Activated naive CD8-positive, alpha-beta T cell treated with anti-CD3 and anti-CD28 coated beads, Interleukin-2, amount 50 U/mL, for 24 hours (primary cell): ENCODE results near the gene WIF1.

Experiments
- ATAC-seq: fragments of 150-1000 bp; cut with Tn5 transposase; one replicate; pipeline ENCODE4 v1.10.0; 2021
- DNase-seq: peaks from one replicate; pipeline ENCODE4 v3.0.0; 2021
- H3K27ac Mint-ChIP-seq: one replicate; pipeline ENCODE4 v1.8.0; 2021; ENCODE audit warnings: mild to moderate bottlenecking, mixed read lengths
- H3K27me3 Mint-ChIP-seq: one replicate; pipeline ENCODE4 v1.8.0; 2021; ENCODE audit warnings: mixed read lengths
- H3K36me3 Mint-ChIP-seq: one replicate; pipeline ENCODE4 v1.8.0; 2021; ENCODE audit warnings: low read depth, mixed read lengths
- H3K4me1 Mint-ChIP-seq: one replicate; pipeline ENCODE4 v1.8.0; 2021; ENCODE audit warnings: mixed read lengths
- H3K4me3 Mint-ChIP-seq: one replicate; pipeline ENCODE4 v1.8.0; 2021; ENCODE audit warnings: mild to moderate bottlenecking, moderate library complexity, mixed read lengths
- H3K9me3 Mint-ChIP-seq: one replicate; pipeline ENCODE4 v1.8.0; 2021; ENCODE audit warnings: mixed read lengths

Gene WIF1

DNA sequence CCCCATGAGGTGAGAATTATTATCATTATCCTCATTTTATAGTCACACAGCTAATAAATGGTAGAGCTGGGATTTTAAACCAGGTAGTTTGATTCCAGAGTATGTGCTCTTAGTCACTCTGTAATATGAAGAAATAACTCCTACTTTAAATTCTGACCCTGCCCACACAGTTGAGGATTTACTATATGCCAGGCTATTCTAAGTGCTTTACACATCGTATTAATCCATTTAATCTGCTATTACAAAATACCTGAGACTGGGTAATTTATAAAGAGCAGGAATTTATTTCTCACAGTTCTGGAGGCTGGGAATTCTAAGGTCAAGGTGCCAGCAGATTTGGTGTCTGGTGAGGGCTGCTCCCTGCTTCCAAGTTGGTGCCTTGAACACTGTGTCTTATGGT is 19.6 kb upstream of the WIF1 start:
- Mint-ChIP-seq H3K4me1 (peaks cover 3% of the 10 kb centered on the region), H3K4me3 (no peak overlapping the region), H3K27me3 (peaks cover 19% of the 10 kb centered on the region), H3K9me3 (peaks cover 4% of the 10 kb centered on the region), H3K27ac (no peak overlapping the region), H3K36me3 (no peaks in the 10 kb centered on the region)
- DNase-seq (no peak), ATAC-seq (no peak)

DNA sequence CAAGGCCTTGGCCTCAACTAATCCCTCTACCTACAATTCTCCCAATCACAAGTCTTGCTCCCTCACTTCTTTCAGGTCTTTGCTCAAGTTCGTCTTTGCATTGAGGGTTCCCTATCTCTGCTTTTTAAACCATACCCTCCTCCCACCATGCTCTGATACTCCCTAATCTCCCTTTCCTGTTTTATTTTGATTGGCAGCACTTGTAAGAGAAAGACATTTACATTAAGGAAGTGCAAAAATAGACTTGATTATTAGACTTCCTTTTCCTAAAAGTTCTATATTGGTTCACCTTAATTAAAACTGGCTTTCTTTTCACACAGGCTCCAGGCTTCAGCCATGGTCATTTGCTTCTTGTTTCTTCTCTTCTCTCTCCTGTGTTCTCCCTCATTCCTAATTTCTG is 18.3 kb upstream of the WIF1 start:
- ATAC-seq (no peak), DNase-seq (no peak)
- no peak overlapping the region for H3K4me3 Mint-ChIP-seq
- H3K36me3 Mint-ChIP-seq = peaks cover 2% of the 10 kb centered on the region
- H3K4me1 Mint-ChIP-seq = peaks cover 3% of the 10 kb centered on the region
- H3K27me3 Mint-ChIP-seq = peaks cover 13% of the 10 kb centered on the region
- peaks cover 4% of the 10 kb centered on the region for H3K9me3 Mint-ChIP-seq
- no peak overlapping the region for H3K27ac Mint-ChIP-seq

GRCh38 chr12:65133879-65134278 is 12.8 kb upstream of the WIF1 start:
- H3K4me1 Mint-ChIP-seq = no peaks in the 10 kb centered on the region
- H3K4me3 Mint-ChIP-seq = no peak overlapping the region
- H3K27me3 Mint-ChIP-seq = peaks cover 13% of the 10 kb centered on the region
- DNase-seq (no peak), ATAC-seq (no peak)
- H3K27ac Mint-ChIP-seq = no peak overlapping the region
- H3K9me3 Mint-ChIP-seq = peaks cover 4% of the 10 kb centered on the region
- H3K36me3 Mint-ChIP-seq = peaks cover 2% of the 10 kb centered on the region

GRCh38 chr12:65126482-65126881 is 5.4 kb upstream of the WIF1 start:
- Mint-ChIP-seq H3K36me3 (no peaks in the 10 kb centered on the region), H3K9me3 (no peaks in the 10 kb centered on the region), H3K4me1 (no peaks in the 10 kb centered on the region), H3K4me3 (no peak overlapping the region), H3K27ac (no peak overlapping the region), H3K27me3 (peaks cover 18% of the 10 kb centered on the region)
- ATAC-seq (no peak), DNase-seq (no peak)

- no peak for ATAC-seq
- Mint-ChIP-seq H3K27ac (no peak overlapping the region), H3K36me3 (no peaks in the 10 kb centered on the region), H3K9me3 (no peaks in the 10 kb centered on the region), H3K4me3 (no peak overlapping the region), H3K27me3 (peaks cover 22% of the 10 kb centered on the region), H3K4me1 (no peaks in the 10 kb centered on the region)
- no peak for DNase-seq
Measured at GRCh38 chr12:65125975-65126374, 4.9 kb upstream of the WIF1 start.

GRCh38 chr12:65125247-65125646 is 4.1 kb upstream of the WIF1 start:
- Mint-ChIP-seq H3K4me1 (peaks cover 5% of the 10 kb centered on the region), H3K27me3 (peaks cover 29% of the 10 kb centered on the region), H3K4me3 (no peak overlapping the region), H3K27ac (no peak overlapping the region), H3K36me3 (no peaks in the 10 kb centered on the region), H3K9me3 (no peaks in the 10 kb centered on the region)
- ATAC-seq = no peak
- no peak for DNase-seq

- peak; percentile 18 for DNase-seq
- Mint-ChIP-seq H3K27ac (no peak overlapping the region), H3K36me3 (no peaks in the 10 kb centered on the region), H3K4me1 (peaks cover 5% of the 10 kb centered on the region), H3K27me3 (peaks cover 36% of the 10 kb centered on the region), H3K4me3 (no peak overlapping the region), H3K9me3 (no peaks in the 10 kb centered on the region)
- ATAC-seq = no peak
Measured at GRCh38 chr12:65123435-65124063, 2.4 kb upstream of the WIF1 start.

GRCh38 chr12:65122703-65123102 is 1.6 kb upstream of the WIF1 start:
- H3K4me1 Mint-ChIP-seq = peaks cover 5% of the 10 kb centered on the region
- ATAC-seq (no peak), DNase-seq (no peak)
- no peak overlapping the region for H3K4me3 Mint-ChIP-seq
- H3K27ac Mint-ChIP-seq = no peak overlapping the region
- no peaks in the 10 kb centered on the region for H3K36me3 Mint-ChIP-seq
- peaks cover 40% of the 10 kb centered on the region for H3K27me3 Mint-ChIP-seq
- no peaks in the 10 kb centered on the region for H3K9me3 Mint-ChIP-seq

GRCh38 chr12:65121956-65122469 is 908 bp upstream of the WIF1 start:
- Mint-ChIP-seq H3K9me3 (no peaks in the 10 kb centered on the region), H3K27ac (no peak overlapping the region), H3K4me3 (peak overlapping the region; percentile 11), H3K4me1 (peaks cover 5% of the 10 kb centered on the region), H3K36me3 (no peaks in the 10 kb centered on the region), H3K27me3 (peaks cover 43% of the 10 kb centered on the region)
- ATAC-seq (no peak), DNase-seq (no peak)

DNA sequence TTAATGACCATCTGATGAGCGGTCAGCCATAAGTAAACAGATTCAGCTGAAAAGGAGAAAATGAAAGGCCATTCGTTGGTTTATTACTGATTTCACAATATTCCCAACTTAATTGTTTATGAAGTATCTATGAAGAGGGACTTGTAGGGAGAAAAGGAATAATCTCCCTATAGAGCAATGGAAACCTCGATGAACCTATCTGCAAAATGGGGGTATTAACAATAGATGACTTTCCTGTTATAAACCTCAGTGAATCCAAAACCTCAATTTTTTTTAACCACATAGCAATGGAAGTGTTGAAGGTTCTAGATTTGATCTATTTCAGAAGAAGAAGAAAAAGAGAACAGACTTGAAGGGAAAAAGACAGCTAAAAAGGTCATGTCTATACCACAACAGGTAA is 2.0 kb downstream of the WIF1 start:
- no peak overlapping the region for H3K4me3 Mint-ChIP-seq
- H3K27ac Mint-ChIP-seq = no peak overlapping the region
- no peak for DNase-seq
- H3K36me3 Mint-ChIP-seq = no peaks in the 10 kb centered on the region
- H3K27me3 Mint-ChIP-seq = peaks cover 51% of the 10 kb centered on the region
- peaks cover 5% of the 10 kb centered on the region for H3K4me1 Mint-ChIP-seq
- no peaks in the 10 kb centered on the region for H3K9me3 Mint-ChIP-seq
- no peak for ATAC-seq

DNA sequence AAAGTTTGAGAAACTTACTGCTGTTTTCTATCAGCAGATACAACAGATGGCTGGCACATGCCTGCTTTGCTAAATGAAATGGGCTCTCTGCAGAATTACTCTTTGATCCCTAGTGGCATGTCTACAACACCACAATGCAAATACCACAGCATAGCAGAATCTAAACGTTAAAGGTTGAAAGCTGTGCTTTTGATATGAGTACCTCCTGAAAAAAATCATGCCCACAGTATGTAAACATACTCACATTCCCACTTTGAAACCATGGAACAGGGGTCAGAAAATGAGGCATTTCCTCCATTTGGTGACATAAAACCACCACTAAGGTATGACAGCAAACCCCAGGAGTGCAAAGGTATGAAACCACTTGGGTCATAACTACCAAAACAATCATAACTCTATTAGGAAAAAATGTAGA is 7.5 kb downstream of the WIF1 start:
- Mint-ChIP-seq H3K27me3 (peaks cover 22% of the 10 kb centered on the region), H3K36me3 (no peaks in the 10 kb centered on the region)
- DNase-seq = no peak

GRCh38 chr12:65106948-65107347 is 14.2 kb downstream of the WIF1 start:
- no peaks in the 10 kb centered on the region for H3K36me3 Mint-ChIP-seq
- no peak for DNase-seq
- H3K9me3 Mint-ChIP-seq = no peaks in the 10 kb centered on the region
- H3K4me1 Mint-ChIP-seq = no peaks in the 10 kb centered on the region
- H3K27me3 Mint-ChIP-seq = peaks cover 3% of the 10 kb centered on the region
- H3K4me3 Mint-ChIP-seq = no peak overlapping the region
- H3K27ac Mint-ChIP-seq = no peak overlapping the region
- no peak for ATAC-seq

More for the DNA sequence above, 7.5 kb downstream of the WIF1 start:
- no peak overlapping the region for H3K4me3 Mint-ChIP-seq
- H3K9me3 Mint-ChIP-seq = no peaks in the 10 kb centered on the region
- no peak overlapping the region for H3K27ac Mint-ChIP-seq
- peak; percentile 15 for ATAC-seq
- H3K4me1 Mint-ChIP-seq = peaks cover 2% of the 10 kb centered on the region

GRCh38 chr12:65100140-65100539 is 21.0 kb downstream of the WIF1 start:
- Mint-ChIP-seq H3K9me3 (no peaks in the 10 kb centered on the region), H3K4me3 (no peak overlapping the region), H3K27ac (no peak overlapping the region), H3K36me3 (no peaks in the 10 kb centered on the region), H3K27me3 (peaks cover 19% of the 10 kb centered on the region), H3K4me1 (no peaks in the 10 kb centered on the region)
- ATAC-seq (no peak), DNase-seq (no peak)

DNA sequence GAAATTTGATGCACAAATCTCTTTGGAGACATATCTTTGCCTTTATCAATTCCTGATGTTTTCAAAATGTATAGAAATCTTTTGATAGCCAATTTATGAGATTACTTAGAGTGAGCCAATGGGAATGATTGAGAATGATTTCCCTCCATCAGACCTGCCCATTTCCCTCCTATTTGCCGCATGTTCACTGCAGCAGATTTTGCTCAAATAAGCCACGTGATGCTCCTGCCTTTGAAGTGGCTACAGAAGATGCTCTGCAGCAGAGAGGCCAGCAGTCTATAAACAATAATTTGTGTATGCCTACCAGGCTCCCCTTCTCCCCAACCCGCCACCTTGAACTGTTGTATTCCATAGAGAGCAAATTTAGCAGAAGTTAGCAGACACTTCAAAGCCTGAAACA is 21.9 kb downstream of the WIF1 start:
- H3K27ac Mint-ChIP-seq = no peak overlapping the region
- no peak overlapping the region for H3K4me3 Mint-ChIP-seq
- no peak for ATAC-seq
- no peak for DNase-seq
- H3K36me3 Mint-ChIP-seq = no peaks in the 10 kb centered on the region
- H3K9me3 Mint-ChIP-seq = no peaks in the 10 kb centered on the region
- H3K4me1 Mint-ChIP-seq = no peaks in the 10 kb centered on the region
- peaks cover 24% of the 10 kb centered on the region for H3K27me3 Mint-ChIP-seq

GRCh38 chr12:65098364-65098763 is 22.7 kb downstream of the WIF1 start:
- no peaks in the 10 kb centered on the region for H3K36me3 Mint-ChIP-seq
- no peak for ATAC-seq
- H3K27ac Mint-ChIP-seq = no peak overlapping the region
- no peaks in the 10 kb centered on the region for H3K4me1 Mint-ChIP-seq
- no peak overlapping the region for H3K4me3 Mint-ChIP-seq
- DNase-seq = no peak
- H3K9me3 Mint-ChIP-seq = no peaks in the 10 kb centered on the region
- H3K27me3 Mint-ChIP-seq = peaks cover 24% of the 10 kb centered on the region

DNA sequence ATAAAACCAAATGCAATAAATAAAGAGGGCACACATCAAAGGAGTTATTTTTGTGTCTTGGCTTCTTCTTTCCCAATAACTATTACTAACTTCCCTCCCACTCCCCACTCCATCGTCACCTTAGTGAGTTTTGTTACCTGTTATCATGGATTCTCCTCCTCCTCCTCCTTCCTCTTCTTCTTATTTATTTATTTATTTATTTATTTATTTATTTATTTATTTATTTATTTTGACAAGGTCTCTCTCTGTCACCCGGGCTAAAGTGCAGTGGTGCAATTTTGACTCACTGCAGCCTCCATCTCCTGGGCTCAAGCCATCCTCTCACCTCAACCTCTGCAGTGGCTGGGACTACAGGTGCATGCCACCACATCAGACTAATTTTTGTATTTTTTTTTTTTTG is 26.4 kb downstream of the WIF1 start:
- Mint-ChIP-seq H3K9me3 (no peaks in the 10 kb centered on the region), H3K27ac (no peak overlapping the region), H3K4me1 (no peaks in the 10 kb centered on the region), H3K36me3 (no peaks in the 10 kb centered on the region), H3K4me3 (no peak overlapping the region), H3K27me3 (peaks cover 26% of the 10 kb centered on the region)
- ATAC-seq (no peak), DNase-seq (no peak)
